Activated CD4-positive, alpha-beta T cell treated with anti-CD3 and anti-CD28 coated beads, Interleukin-2, Interleukin-6, amounts not matched to agents 100 ng/mL and 50 ng/mL, durations not matched to agents 16 hours and 8 hours (primary cell): ENCODE measurements around the gene ACSM2B.
"Not testable (repeated sequence)": the region's sequence is repeated elsewhere in the genome, so short reads cannot be mapped to it uniquely, and the experiment has no call there.

ENCODE experiments used
- DNase-seq: peaks from one replicate; pipeline ENCODE4 v3.0.0-alpha.2; 2020

The ACSM2B gene

GRCh38 chr16:20592780-20593179 lies 16.6 kb upstream of the ACSM2B start:
- DNase-seq: not testable (repeated sequence)

GRCh38 chr16:20589486-20589885 lies 13.3 kb upstream of the ACSM2B start:
- not testable (repeated sequence) for DNase-seq

- DNase-seq: not testable (repeated sequence)
Observed at GRCh38 chr16:20587645-20588074, 11.5 kb upstream of the ACSM2B start.

- DNase-seq: not testable (repeated sequence)
Observed at GRCh38 chr16:20586716-20587115, 10.5 kb upstream of the ACSM2B start.

- not testable (repeated sequence) for DNase-seq
Observed at GRCh38 chr16:20586112-20586511, 9.9 kb upstream of the ACSM2B start.

- not testable (repeated sequence) for DNase-seq
Observed at GRCh38 chr16:20580487-20581259, 4.5 kb upstream of the ACSM2B start.

- not testable (repeated sequence) for DNase-seq
Observed at GRCh38 chr16:20578091-20578490, 1.9 kb upstream of the ACSM2B start.

- DNase-seq: not testable (repeated sequence)
Observed at GRCh38 chr16:20569117-20569651, 7.0 kb downstream of the ACSM2B start.

- DNase-seq: no peak
Observed at GRCh38 chr16:20568404-20568803, 7.8 kb downstream of the ACSM2B start.

- no peak for DNase-seq
Observed at GRCh38 chr16:20566864-20567263, 9.3 kb downstream of the ACSM2B start.

- not testable (repeated sequence) for DNase-seq
Observed at GRCh38 chr16:20565334-20565733, 10.8 kb downstream of the ACSM2B start.

- DNase-seq: not testable (repeated sequence)
Observed at GRCh38 chr16:20564218-20564617, 11.9 kb downstream of the ACSM2B start.

GRCh38 chr16:20555628-20556027 lies 20.5 kb downstream of the ACSM2B start:
- not testable (repeated sequence) for DNase-seq

- not testable (repeated sequence) for DNase-seq
Observed at GRCh38 chr16:20554689-20555088, 21.5 kb downstream of the ACSM2B start.

GRCh38 chr16:20553493-20553892 lies 22.7 kb downstream of the ACSM2B start:
- not testable (repeated sequence) for DNase-seq

- not testable (repeated sequence) for DNase-seq
Observed at GRCh38 chr16:20546951-20547350, 29.2 kb downstream of the ACSM2B start.

GRCh38 chr16:20546278-20546853 lies 29.8 kb downstream of the ACSM2B start:
- not testable (repeated sequence) for DNase-seq

GRCh38 chr16:20540603-20541316 lies 35.4 kb downstream of the ACSM2B start:
- DNase-seq: not testable (repeated sequence)

GRCh38 chr16:20538687-20539086 lies 37.5 kb downstream of the ACSM2B start:
- no peak for DNase-seq

GRCh38 chr16:20538181-20538580 lies 38.0 kb downstream of the ACSM2B start:
- no peak for DNase-seq

GRCh38 chr16:20536669-20537068 lies 39.5 kb downstream of the ACSM2B start:
- DNase-seq: not testable (repeated sequence)

- DNase-seq: not testable (repeated sequence)
Observed at GRCh38 chr16:20532284-20532792, 43.8 kb downstream of the ACSM2B start.

GRCh38 chr16:20531795-20532194 lies 44.4 kb downstream of the ACSM2B start:
- not testable (repeated sequence) for DNase-seq
